GM21825 (cell line): ENCODE data around the gene PLEKHB1.

Experiments
- ATAC-seq: cut with Tn5 transposase; IDR thresholded peaks from one replicate; pipeline ENCODE4 v1.9.1; 2021; ENCODE audit warnings: mild to moderate bottlenecking, moderate library complexity; ENCODE audit not compliant: unreplicated experiment

The PLEKHB1 gene

GRCh38 chr11:73645972-73646631 is at the start of gene PLEKHB1:
PLEKHB1 (plus strand) TSS chr11:73646581; CDS start chr11:73646609, 28 bp downstream.
- ATAC-seq: no peak

GRCh38 chr11:73597336-73597955 is 48.9 kb upstream of the PLEKHB1 start:
- no peak for ATAC-seq

- peak; percentile 92 for ATAC-seq
Measured at GRCh38 chr11:73597956-73598718, 48.2 kb upstream of the PLEKHB1 start, which contains the start of gene FAM168A. FAM168A (minus strand) TSS chr11:73598112; CDS start chr11:73468474, 129,638 bp downstream.

GRCh38 chr11:73598719-73599379 is 47.5 kb upstream of the PLEKHB1 start:
- peak; percentile 8 for ATAC-seq

GRCh38 chr11:73612601-73613140 is 33.7 kb upstream of the PLEKHB1 start:
- ATAC-seq: no peak

GRCh38 chr11:73614591-73614990 is 31.8 kb upstream of the PLEKHB1 start:
- no peak for ATAC-seq

GRCh38 chr11:73622926-73623593 is 23.3 kb upstream of the PLEKHB1 start:
- no peak for ATAC-seq

- ATAC-seq: no peak
Measured at GRCh38 chr11:73623686-73624085, 22.7 kb upstream of the PLEKHB1 start.

- ATAC-seq: no peak
Measured at GRCh38 chr11:73625696-73626318, 20.6 kb upstream of the PLEKHB1 start.

- no peak for ATAC-seq
Measured at GRCh38 chr11:73629907-73630306, 16.5 kb upstream of the PLEKHB1 start.

- ATAC-seq: no peak
Measured at GRCh38 chr11:73632996-73633395, 13.4 kb upstream of the PLEKHB1 start.

- no peak for ATAC-seq
Measured at GRCh38 chr11:73633999-73634398, 12.4 kb upstream of the PLEKHB1 start.

- ATAC-seq: no peak
Measured at GRCh38 chr11:73635721-73636120, 10.7 kb upstream of the PLEKHB1 start.

GRCh38 chr11:73636249-73636648 is 10.1 kb upstream of the PLEKHB1 start:
- no peak for ATAC-seq

- ATAC-seq: no peak
Measured at GRCh38 chr11:73637012-73637411, 9.4 kb upstream of the PLEKHB1 start.

- no peak for ATAC-seq
Measured at GRCh38 chr11:73640592-73640991, 5.8 kb upstream of the PLEKHB1 start.

- no peak for ATAC-seq
Measured at GRCh38 chr11:73641668-73642067, 4.7 kb upstream of the PLEKHB1 start.

GRCh38 chr11:73645121-73645969 is 1.0 kb upstream of the PLEKHB1 start:
- ATAC-seq: no peak

- peak; percentile 81 for ATAC-seq
Measured at GRCh38 chr11:73647459-73648100, 1.2 kb downstream of the PLEKHB1 start.
